Measurements from ENCODE around the gene EPHB1. TPM values are rescaled to one million over a fixed set of nuclear protein-coding genes. Genes with fewer than 3 reads are reported as not detected.

The EPHB1 gene
- total RNA-seq, 1 experiment from 2014 or later = 0.73 TPM

DNA sequence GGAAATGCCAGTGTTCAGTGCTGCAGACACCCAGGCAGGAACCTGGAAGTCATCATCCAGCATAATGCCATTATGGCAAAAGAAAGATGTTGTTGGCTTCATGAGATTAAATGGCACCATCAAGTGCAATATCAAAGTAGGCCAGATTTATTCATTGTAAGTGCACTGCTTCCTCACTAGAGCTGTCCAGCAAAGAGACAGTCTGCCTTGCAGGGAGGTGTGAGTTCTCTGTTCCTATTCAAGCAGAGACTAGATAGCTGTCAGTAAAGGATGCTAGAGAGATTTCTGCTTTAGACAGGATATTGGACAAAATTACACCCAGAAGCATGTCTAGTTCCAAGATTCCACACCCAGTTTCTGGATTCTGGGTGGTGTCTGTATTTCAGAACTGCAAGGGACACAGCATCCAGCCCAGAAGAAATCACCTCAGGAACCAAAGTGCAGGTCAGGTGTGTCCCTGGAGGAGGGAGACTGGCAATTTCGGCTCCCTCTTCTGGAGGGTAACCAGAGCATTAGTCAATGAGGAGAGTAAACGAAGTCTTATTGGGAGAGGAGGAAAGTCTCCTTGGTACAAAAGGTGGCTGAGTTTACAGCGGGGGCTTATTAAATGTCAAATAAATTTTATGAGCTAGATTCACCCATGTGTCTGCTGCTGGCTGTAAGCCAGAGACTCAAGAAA is 377.3 kb downstream of the EPHB1 start:
- CTCF ChIA-PET = interaction anchor here (0.7 kb wide), 1 partner anchor 250 kb away, joined by 3 read pairs; no protein-coding TSS in a partner anchor
- no peak for TF ChIP-seq CTCF (IDR thresholded peaks at IDR 0.05; ENCODE audit: unreplicated experiment)
- no peak for DNase-seq
- no TSS peak for BruUV-seq (replicated peaks)
- no peak overlapping the region for H3K4me3 Mint-ChIP-seq (ENCODE audit: low read depth, unreplicated experiment)
- H3K27me3 Mint-ChIP-seq (ENCODE audit: unreplicated experiment) = peaks cover 26% of the 10 kb centered on the region
- H3K27ac Mint-ChIP-seq (ENCODE audit: unreplicated experiment) = no peak overlapping the region
- intact Hi-C loops (cut with micrococcal nuclease; ENCODE audit: unreplicated experiment) = no loop called here
- H3K36me3 Mint-ChIP-seq (ENCODE audit: insufficient read depth, unreplicated experiment) = no peaks in the 10 kb centered on the region
- no peaks in the 10 kb centered on the region for H3K4me1 Mint-ChIP-seq (ENCODE audit: low read depth, unreplicated experiment)
- peaks cover 8% of the 10 kb centered on the region for H3K9me3 Mint-ChIP-seq (ENCODE audit: low read depth, unreplicated experiment)

GRCh38 chr3:135175728-135176277 is 380.7 kb downstream of the EPHB1 start:
- H3K9me3 Mint-ChIP-seq (ENCODE audit: low read depth, unreplicated experiment) = peaks cover 16% of the 10 kb centered on the region
- no peak for TF ChIP-seq CTCF (IDR thresholded peaks at IDR 0.05; ENCODE audit: unreplicated experiment)
- H3K36me3 Mint-ChIP-seq (ENCODE audit: insufficient read depth, unreplicated experiment) = no peaks in the 10 kb centered on the region
- intact Hi-C loops (cut with micrococcal nuclease; ENCODE audit: unreplicated experiment) = no loop called here
- no peaks in the 10 kb centered on the region for H3K27me3 Mint-ChIP-seq (ENCODE audit: unreplicated experiment)
- no peak for DNase-seq
- no peaks in the 10 kb centered on the region for H3K4me1 Mint-ChIP-seq (ENCODE audit: low read depth, unreplicated experiment)
- CTCF ChIA-PET = no interaction called here
- H3K27ac Mint-ChIP-seq (ENCODE audit: unreplicated experiment) = no peak overlapping the region
- BruUV-seq (replicated peaks) = no TSS peak
- H3K4me3 Mint-ChIP-seq (ENCODE audit: low read depth, unreplicated experiment) = no peak overlapping the region

DNA sequence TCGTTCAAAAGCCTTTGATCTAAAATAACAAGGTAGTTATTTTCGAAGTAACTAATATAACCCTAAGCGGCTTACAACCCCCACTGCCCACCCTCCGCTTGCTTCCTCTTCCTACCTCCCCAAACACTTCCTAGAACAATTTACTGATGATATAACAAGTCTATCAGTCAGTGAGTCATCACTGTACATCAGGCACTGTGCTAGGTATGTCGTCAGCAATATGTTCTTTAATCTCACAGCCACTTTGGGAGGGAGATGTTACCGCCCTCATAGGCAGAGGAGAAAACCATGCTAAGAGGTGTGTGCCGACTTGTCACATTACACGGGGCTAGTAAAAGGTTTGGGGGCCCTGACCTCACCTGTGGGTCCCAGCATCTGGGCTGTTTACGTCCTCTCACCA is 381.8 kb downstream of the EPHB1 start:
- Mint-ChIP-seq H3K36me3 (ENCODE audit: insufficient read depth, unreplicated experiment) (no peaks in the 10 kb centered on the region), H3K27ac (ENCODE audit: unreplicated experiment) (no peak overlapping the region), H3K4me3 (ENCODE audit: low read depth, unreplicated experiment) (no peak overlapping the region), H3K9me3 (ENCODE audit: low read depth, unreplicated experiment) (peaks cover 16% of the 10 kb centered on the region), H3K4me1 (ENCODE audit: low read depth, unreplicated experiment) (no peaks in the 10 kb centered on the region), H3K27me3 (ENCODE audit: unreplicated experiment) (no peaks in the 10 kb centered on the region)
- CTCF ChIA-PET = no interaction called here
- no peak for DNase-seq
- no peak for TF ChIP-seq CTCF (IDR thresholded peaks at IDR 0.05; ENCODE audit: unreplicated experiment)
- intact Hi-C loops (cut with micrococcal nuclease; ENCODE audit: unreplicated experiment) = no loop called here
- no TSS peak for BruUV-seq (replicated peaks)

GRCh38 chr3:135178566-135178965 is 383.5 kb downstream of the EPHB1 start:
- Mint-ChIP-seq H3K4me3 (ENCODE audit: low read depth, unreplicated experiment) (no peak overlapping the region), H3K4me1 (ENCODE audit: low read depth, unreplicated experiment) (no peaks in the 10 kb centered on the region), H3K36me3 (ENCODE audit: insufficient read depth, unreplicated experiment) (no peaks in the 10 kb centered on the region), H3K27ac (ENCODE audit: unreplicated experiment) (no peak overlapping the region), H3K27me3 (ENCODE audit: unreplicated experiment) (no peaks in the 10 kb centered on the region), H3K9me3 (ENCODE audit: low read depth, unreplicated experiment) (peaks cover 26% of the 10 kb centered on the region)
- CTCF ChIA-PET = no interaction called here
- no peak for DNase-seq
- intact Hi-C loops (cut with micrococcal nuclease; ENCODE audit: unreplicated experiment) = no loop called here
- no peak for TF ChIP-seq CTCF (IDR thresholded peaks at IDR 0.05; ENCODE audit: unreplicated experiment)
- BruUV-seq (replicated peaks) = no TSS peak

All from Calu3 (cell line).